Keratinocyte (primary cell): ENCODE data around the gene MED8. TPM values are rescaled to one million over a fixed set of nuclear protein-coding genes. Genes with fewer than 3 reads are reported as not detected.

Experiments used
- DNase-seq: peaks from one replicate; pipeline ENCODE4 v3.0.0-alpha.2; 2011; ENCODE audit warnings: low read depth, missing footprints, low spot score
- FAIRE-seq: peaks from 2 replicates; lab custom pipeline; 2011; peaks lifted over from hg19 to GRCh38; lab: Jason Lieb, UNC
- H2AFZ ChIP-seq: 2 replicates; pipeline ENCODE4 v1.6.0; 2012; ENCODE audit warnings: low read length, control low read depth, inconsistent platforms; ENCODE audit not compliant: control insufficient read depth
- H3K27ac ChIP-seq: 2 replicates; pipeline ENCODE4 v1.5.1; 2011; ENCODE audit warnings: low read length; ENCODE audit not compliant: control insufficient read depth, insufficient read depth
- H3K27me3 ChIP-seq: 3 replicates; pipeline ENCODE4 v1.6.0; 2011; ENCODE audit warnings: low read length; ENCODE audit not compliant: control insufficient read depth, insufficient read depth; ENCODE audit errors: extremely low read depth
- H3K36me3 ChIP-seq, 2 experiments: 2 replicates in 1 of 2; 3 replicates in 1 of 2; pipeline ENCODE4 v1.5.1; 2011; ENCODE audit warnings: low read length in 2 of 2, mild to moderate bottlenecking in 1 of 2; ENCODE audit not compliant: control insufficient read depth in 2 of 2, insufficient read depth in 2 of 2; ENCODE audit errors: extremely low read depth in 1 of 2
- H3K4me1 ChIP-seq: 3 replicates; pipeline ENCODE4 v1.5.1; 2011; ENCODE audit warnings: low read length; ENCODE audit not compliant: control insufficient read depth, insufficient read depth; ENCODE audit errors: extremely low read depth
- H3K4me2 ChIP-seq: 3 replicates; pipeline ENCODE4 v1.6.0; 2011; ENCODE audit warnings: low read depth, low read length; ENCODE audit not compliant: control insufficient read depth, insufficient read depth; ENCODE audit errors: extremely low read depth
- H3K4me3 ChIP-seq, 3 experiments: fragments of 200-600 bp in 1 of 3; sonication (generic) in 1 of 3; 2 replicates in 2 of 3; 3 replicates in 1 of 3; pipeline ENCODE4 v1.5.1; 2011 to 2016; ENCODE audit warnings: low read length in 3 of 3, mild to moderate bottlenecking in 3 of 3, control low read depth in 2 of 3, inconsistent platforms in 1 of 3, low read depth in 1 of 3, mixed read lengths in 1 of 3, mixed run types in 1 of 3, moderate library complexity in 1 of 3; ENCODE audit not compliant: control insufficient read depth in 2 of 3, insufficient read depth in 2 of 3; ENCODE audit errors: extremely low read depth in 1 of 3
- H3K79me2 ChIP-seq: 2 replicates; pipeline ENCODE4 v1.6.0; 2012; ENCODE audit warnings: low read length; ENCODE audit not compliant: control insufficient read depth, insufficient read depth
- H3K9ac ChIP-seq: 3 replicates; pipeline ENCODE4 v1.6.0; 2011; ENCODE audit warnings: low read length; ENCODE audit not compliant: control insufficient read depth, insufficient read depth; ENCODE audit errors: extremely low read depth
- H3K9me1 ChIP-seq: 3 replicates; pipeline ENCODE4 v1.6.0; 2011; ENCODE audit warnings: low read length; ENCODE audit not compliant: control insufficient read depth, insufficient read depth; ENCODE audit errors: extremely low read depth
- H3K9me3 ChIP-seq: 2 replicates; pipeline ENCODE4 v1.5.1; 2012; ENCODE audit warnings: low read depth, low read length; ENCODE audit not compliant: control insufficient read depth
- H4K20me1 ChIP-seq: 3 replicates; pipeline ENCODE4 v1.6.0; 2011; ENCODE audit warnings: low read length; ENCODE audit not compliant: control insufficient read depth, insufficient read depth; ENCODE audit errors: extremely low read depth
- EZH2 ChIP-seq: IDR thresholded peaks from one replicate; pipeline ENCODE4 v1.6.1; 2012; ENCODE audit warnings: inconsistent platforms, mild to moderate bottlenecking, low read length, moderate library complexity
- dilution Hi-C: fragments of 300-500 bp; cut with MboI; formaldehyde crosslinking; loops from one replicate; pipeline ENCODE4 v1.7.0; 2020; ENCODE audit warnings: low sequenced_read_pairs; ENCODE audit not compliant: extremely low pct_ligation_motif_present
- polyA plus RNA-seq, 5 experiments: library from polyadenylated mRNA; depleted of rRNA in 3 of 5; stranded (reverse) in 3 of 5; stranded (forward) in 1 of 5; unstranded in 1 of 5; fragments of >200 nt; gene quantifications; 1 replicate in 1 of 5; 2 replicates in 3 of 5; 3 replicates in 1 of 5; pipeline versions ENCODE4 v1.2.1 to v1.2.3, GENCODE V29; 2011 to 2012; ENCODE audit warnings: missing spikeins in 2 of 5, low read depth in 1 of 5, low replicate concordance in 1 of 5
- TF ChIP-seq, protein P1 (sequence below), 3 experiments: IDR thresholded peaks in 1 of 3; conservative IDR thresholded peaks in 1 of 3; optimal IDR thresholded peaks in 1 of 3; 2 replicates in 2 of 3; 3 replicates in 1 of 3; pipeline versions ENCODE3 to v1.5.1; 2011; ENCODE audit warnings: low read length in 3 of 3, mild to moderate bottlenecking in 3 of 3, moderate library complexity in 2 of 3, control low read depth in 1 of 3, inconsistent platforms in 1 of 3; ENCODE audit not compliant: insufficient read depth in 2 of 3; ENCODE audit errors: extremely low read depth in 1 of 3

MED8 gene
- polyA plus RNA-seq, 1 donor (not counting 4 experiments of a cell fraction or from before 2014, with no cell fraction given), result 14.3 TPM

DNA sequence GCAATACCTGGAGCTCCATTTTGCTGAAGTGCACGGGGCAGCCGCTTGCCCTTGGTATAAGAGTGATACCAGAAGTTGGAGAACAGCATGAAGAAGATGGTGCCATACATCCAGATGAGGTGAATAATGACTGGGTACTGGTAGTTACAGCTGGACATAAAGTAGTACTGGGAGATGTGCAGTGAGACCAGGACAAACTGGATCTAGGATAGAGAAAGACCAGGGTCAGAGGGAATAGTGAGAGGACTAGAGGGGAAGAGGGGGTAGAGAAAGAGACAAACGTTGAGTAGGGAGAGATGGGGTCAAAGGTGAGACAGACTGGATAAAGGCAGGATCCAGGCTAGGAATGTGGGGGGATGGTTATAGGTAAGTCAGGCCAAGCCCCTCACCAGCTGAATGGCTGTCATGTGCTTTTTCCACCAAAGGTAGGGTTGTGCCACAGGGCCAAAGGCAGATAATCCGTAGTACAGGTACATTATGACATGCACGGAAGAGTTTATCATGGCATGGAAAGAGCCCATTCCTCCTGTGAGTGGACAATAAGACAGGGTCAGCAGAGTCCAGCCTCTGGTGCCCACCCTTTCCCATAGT, 25.6 kb downstream of the MED8 start:
- Histone ChIP-seq H4K20me1 (peaks cover 3% of the 10 kb centered on the region), H3K9me3 (no peaks in the 10 kb centered on the region), H3K36me3 (peaks cover 20 to 39% of the 10 kb centered on the region in 2 experiments), H3K27ac (no peak overlapping the region), H3K9me1 (no peaks in the 10 kb centered on the region), H3K9ac (no peak overlapping the region), H3K27me3 (no peaks in the 10 kb centered on the region), H3K4me1 (peaks cover 46% of the 10 kb centered on the region), H3K4me3 (no peak overlapping the region), H2AFZ (no peak overlapping the region), H3K79me2 (peaks cover 83% of the 10 kb centered on the region), H3K4me2 (no peak overlapping the region)
- TF ChIP-seq, protein P1, sequence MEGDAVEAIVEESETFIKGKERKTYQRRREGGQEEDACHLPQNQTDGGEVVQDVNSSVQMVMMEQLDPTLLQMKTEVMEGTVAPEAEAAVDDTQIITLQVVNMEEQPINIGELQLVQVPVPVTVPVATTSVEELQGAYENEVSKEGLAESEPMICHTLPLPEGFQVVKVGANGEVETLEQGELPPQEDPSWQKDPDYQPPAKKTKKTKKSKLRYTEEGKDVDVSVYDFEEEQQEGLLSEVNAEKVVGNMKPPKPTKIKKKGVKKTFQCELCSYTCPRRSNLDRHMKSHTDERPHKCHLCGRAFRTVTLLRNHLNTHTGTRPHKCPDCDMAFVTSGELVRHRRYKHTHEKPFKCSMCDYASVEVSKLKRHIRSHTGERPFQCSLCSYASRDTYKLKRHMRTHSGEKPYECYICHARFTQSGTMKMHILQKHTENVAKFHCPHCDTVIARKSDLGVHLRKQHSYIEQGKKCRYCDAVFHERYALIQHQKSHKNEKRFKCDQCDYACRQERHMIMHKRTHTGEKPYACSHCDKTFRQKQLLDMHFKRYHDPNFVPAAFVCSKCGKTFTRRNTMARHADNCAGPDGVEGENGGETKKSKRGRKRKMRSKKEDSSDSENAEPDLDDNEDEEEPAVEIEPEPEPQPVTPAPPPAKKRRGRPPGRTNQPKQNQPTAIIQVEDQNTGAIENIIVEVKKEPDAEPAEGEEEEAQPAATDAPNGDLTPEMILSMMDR (optimal IDR thresholded peaks at IDR 0.05 in 1 of 3, IDR thresholded peaks at IDR 0.05 in 1 of 3, conservative IDR thresholded peaks at IDR 0.05 in 1 of 3; ENCODE audit: extremely low read depth in 1 of 3, insufficient read depth in 2 of 3, low read length in 3 of 3), result no peak
- TF ChIP-seq EZH2, result no peak
- dilution Hi-C loops, result no loop called here
- DNase-seq (no peak), FAIRE-seq (no peak)

GRCh38 chr1:43363283-43363934, 26.2 kb downstream of the MED8 start:
- no peak for TF ChIP-seq EZH2
- TF ChIP-seq, protein P1 (optimal IDR thresholded peaks at IDR 0.05 in 1 of 3, IDR thresholded peaks at IDR 0.05 in 1 of 3, conservative IDR thresholded peaks at IDR 0.05 in 1 of 3; ENCODE audit: extremely low read depth in 1 of 3, insufficient read depth in 2 of 3, low read length in 3 of 3), result no peak
- H3K4me3 ChIP-seq, result no peak overlapping the region
- FAIRE-seq, result no peak
- H2AFZ ChIP-seq, result no peak overlapping the region
- no peak for DNase-seq
- H3K79me2 ChIP-seq, result peaks cover 79% of the 10 kb centered on the region
- peaks cover 20 to 39% of the 10 kb centered on the region in 2 experiments for H3K36me3 ChIP-seq
- H3K9me1 ChIP-seq, result no peaks in the 10 kb centered on the region
- no peak overlapping the region for H3K27ac ChIP-seq
- peaks cover 3% of the 10 kb centered on the region for H4K20me1 ChIP-seq
- dilution Hi-C loops, result no loop called here
- no peaks in the 10 kb centered on the region for H3K9me3 ChIP-seq
- H3K4me2 ChIP-seq, result no peak overlapping the region
- peaks cover 41% of the 10 kb centered on the region for H3K4me1 ChIP-seq
- H3K9ac ChIP-seq, result no peak overlapping the region
- H3K27me3 ChIP-seq, result no peaks in the 10 kb centered on the region
